ENCODE measurements around the gene LILRB2. TPM values are rescaled to one million over a fixed set of nuclear protein-coding genes. Genes with fewer than 3 reads are reported as not detected.
"Not testable (repeated sequence)": the region's sequence is repeated elsewhere in the genome, so short reads cannot be mapped to it uniquely, and the experiment has no call there.

Gene LILRB2
- total RNA-seq, 1 experiment from 2014 or later, result not detected

DNA sequence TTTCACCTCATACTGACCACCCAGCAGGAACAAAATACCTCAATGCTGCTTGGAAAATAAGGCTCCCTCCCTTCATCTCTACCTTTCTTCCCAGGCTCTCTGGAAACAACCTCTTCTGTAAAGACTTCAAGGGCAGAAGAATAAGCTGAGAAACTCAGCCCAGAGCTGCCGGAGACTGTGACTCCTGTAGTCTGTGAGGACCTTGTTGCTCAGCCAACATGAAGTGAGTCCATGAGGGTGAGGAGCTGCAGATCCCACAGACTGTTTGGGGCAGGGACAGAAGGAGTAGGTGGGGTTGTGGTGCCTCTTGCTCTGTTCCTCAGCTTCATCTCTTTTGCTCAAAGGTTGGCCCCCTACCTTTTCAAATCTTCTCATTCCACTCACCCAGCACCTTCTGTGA lies 24.2 kb upstream of the LILRB2 start:
- no peak for DNase-seq (ENCODE audit: low spot score)

DNA sequence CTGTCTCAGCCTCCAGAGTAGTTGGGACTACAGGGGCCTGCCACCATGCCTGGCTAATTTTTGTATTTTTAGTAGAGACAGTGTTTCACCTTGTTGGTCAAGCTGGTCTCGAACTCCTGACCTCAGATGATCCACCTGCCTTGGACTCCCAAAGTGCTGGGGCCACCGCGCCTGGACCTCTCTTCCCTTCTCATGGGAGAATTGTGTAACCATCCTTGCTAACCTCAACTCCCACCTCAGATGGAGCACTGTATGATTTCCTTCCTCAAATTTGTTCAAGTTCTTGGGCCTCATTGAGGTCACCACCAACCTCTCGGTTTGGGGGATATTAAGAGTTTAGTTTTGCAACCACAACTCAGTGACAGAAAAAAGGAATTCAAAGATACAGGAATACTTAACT lies 21.3 kb upstream of the LILRB2 start:
- DNase-seq (ENCODE audit: low spot score), result no peak

- no peak for DNase-seq (ENCODE audit: low spot score)
Observed at GRCh38 chr19:54299515-54299914, 18.6 kb upstream of the LILRB2 start.

DNA sequence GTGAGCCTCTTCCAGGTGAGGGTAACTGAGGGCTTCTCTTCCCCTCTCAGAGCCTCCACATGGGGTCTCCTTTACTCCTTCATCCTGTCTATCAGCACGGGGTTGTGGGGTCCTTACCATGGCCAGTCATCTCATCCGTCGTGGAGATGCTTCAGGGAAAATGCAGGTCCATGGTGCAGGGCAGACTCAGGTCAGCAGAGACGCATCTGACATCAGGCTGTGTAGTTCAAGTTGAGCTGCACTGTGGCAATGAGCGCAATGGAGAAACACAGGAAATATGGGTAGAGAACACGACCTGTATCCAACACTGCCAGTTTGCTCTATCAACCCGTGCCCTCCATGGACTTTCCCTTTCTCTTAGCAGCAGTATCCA lies 18.2 kb upstream of the LILRB2 start:
- no peak for DNase-seq (ENCODE audit: low spot score)

- DNase-seq (ENCODE audit: low spot score), result no peak
Observed at GRCh38 chr19:54298357-54299125, 17.6 kb upstream of the LILRB2 start.

GRCh38 chr19:54297759-54298305 lies 16.9 kb upstream of the LILRB2 start:
- DNase-seq (ENCODE audit: low spot score), result peak; percentile 53

GRCh38 chr19:54294539-54294938 lies 13.6 kb upstream of the LILRB2 start:
- DNase-seq (ENCODE audit: low spot score), result no peak

DNA sequence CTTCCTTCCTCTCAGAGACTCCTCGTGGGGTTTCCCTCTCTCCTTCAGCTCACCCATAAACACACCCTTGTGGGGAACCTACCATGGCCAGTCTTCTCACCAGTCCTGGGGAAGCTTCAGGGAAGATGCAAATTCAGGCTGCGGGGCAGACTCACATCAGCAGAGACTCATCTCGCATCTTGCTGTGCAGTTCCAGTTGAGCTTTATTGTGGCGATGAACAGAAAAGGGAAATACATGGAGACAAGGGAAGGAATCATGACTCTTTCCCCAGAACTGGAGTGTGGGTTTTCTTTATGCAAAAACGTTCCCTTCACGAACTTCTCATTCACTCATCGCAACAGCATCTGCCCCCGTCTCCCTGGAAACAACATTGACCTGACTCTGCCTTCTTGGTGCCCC lies 8.2 kb upstream of the LILRB2 start:
- not testable (repeated sequence) for DNase-seq (ENCODE audit: low spot score)

- no peak for DNase-seq (ENCODE audit: low spot score)
Observed at GRCh38 chr19:54287456-54287855, 6.5 kb upstream of the LILRB2 start.

DNA sequence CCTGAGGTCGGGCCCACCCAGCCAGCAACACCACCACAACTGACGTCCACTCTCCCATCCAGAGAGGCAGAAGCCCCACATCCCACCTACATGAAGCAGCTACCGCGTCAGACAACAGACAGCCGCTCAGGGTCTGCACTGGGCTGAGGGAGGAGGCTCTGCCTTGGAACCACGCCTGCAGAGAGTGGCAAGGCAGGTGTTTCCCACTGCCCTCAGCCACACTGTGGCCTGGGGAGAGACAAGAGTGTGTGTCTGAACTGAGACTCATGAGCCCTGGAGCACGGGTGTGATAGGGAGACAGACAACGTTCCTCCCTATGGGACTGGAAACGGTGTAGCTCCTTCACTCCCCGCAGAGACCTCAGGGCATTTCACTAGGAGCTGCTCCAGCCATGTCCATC lies 5.4 kb upstream of the LILRB2 start:
- not testable (repeated sequence) for DNase-seq (ENCODE audit: low spot score)

- DNase-seq (ENCODE audit: low spot score), result not testable (repeated sequence)
Observed at GRCh38 chr19:54285427-54286056, 4.6 kb upstream of the LILRB2 start.

DNA sequence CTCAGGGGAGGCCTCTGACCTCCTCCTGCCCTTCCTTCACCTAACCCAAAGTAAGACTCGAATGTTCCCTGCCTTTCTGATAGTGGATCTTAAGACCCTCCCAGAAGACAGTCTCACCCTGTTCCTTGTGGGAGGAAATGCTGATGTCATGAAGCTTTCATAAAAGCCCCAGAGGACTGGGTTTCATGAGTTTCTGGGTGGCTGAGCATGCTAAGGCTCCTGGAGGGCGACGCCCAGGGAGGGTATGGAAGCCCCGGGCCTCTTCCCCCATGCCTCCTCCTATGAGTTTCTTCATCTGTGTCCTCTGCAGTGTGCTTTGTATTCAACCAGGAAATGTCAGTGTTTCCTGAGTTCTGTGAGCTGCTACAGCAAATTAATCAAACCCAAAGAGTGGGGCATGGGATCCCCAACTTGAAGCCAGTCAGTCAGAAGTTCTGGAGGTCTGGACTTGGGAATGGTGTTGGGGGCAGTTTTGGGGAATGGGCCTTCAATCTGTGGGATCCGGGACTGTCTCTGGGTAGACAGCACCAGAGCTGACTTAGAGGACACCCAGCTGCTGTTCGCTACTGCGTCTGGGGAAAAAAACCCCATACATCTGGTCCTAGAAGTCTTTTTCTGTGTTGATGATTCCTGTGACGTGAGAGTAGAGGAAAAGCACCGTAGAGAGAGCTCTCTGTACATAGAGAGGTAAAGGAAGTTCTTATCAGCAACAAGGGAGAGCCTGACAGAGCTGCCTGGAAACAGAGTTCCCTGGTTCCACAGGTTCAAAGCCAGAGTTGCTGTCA lies 2.0 kb upstream of the LILRB2 start:
- no peak for DNase-seq (ENCODE audit: low spot score)

DNA sequence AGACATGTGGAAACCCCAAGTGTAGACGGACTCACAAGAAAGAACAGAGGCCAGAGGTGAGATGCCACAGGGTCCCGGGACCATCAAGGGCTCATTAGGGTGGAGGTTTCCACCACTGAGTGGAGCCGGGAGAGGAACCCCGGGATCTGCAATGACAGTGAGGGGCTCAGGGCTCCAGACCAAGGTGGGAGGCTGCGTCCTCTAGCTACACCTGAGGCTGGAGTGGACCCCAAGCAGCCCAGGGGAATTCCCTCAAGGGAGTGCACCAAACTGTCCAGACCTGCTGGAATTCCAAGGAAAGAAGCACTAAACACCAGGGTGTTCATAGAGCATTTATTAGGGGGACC lies 792 bp upstream of the LILRB2 start:
- not testable (repeated sequence) for DNase-seq (ENCODE audit: low spot score)

- not testable (repeated sequence) for DNase-seq (ENCODE audit: low spot score)
Observed at GRCh38 chr19:54280441-54280840, 469 bp downstream of the LILRB2 start.

DNA sequence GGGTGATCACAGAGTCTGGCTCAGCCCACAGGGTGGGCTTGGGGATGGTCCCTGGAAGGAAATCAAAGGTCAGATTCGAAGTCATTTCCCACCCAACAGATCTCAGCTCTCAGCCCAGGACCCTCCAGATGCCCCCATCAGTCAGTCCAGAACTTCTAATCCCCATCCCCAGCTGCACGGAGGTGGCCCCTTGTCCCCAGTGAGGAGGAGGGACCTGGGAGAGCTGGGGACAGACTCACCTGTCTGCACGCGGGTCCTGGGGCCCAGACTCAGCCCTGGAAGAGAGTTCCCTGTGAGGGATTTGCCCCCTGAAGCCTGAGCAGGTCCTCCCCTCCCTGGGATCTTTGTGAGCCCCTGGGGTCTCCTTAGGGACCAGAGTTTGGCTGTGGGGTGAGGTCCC lies 885 bp downstream of the LILRB2 start:
- DNase-seq (ENCODE audit: low spot score), result not testable (repeated sequence)

DNA sequence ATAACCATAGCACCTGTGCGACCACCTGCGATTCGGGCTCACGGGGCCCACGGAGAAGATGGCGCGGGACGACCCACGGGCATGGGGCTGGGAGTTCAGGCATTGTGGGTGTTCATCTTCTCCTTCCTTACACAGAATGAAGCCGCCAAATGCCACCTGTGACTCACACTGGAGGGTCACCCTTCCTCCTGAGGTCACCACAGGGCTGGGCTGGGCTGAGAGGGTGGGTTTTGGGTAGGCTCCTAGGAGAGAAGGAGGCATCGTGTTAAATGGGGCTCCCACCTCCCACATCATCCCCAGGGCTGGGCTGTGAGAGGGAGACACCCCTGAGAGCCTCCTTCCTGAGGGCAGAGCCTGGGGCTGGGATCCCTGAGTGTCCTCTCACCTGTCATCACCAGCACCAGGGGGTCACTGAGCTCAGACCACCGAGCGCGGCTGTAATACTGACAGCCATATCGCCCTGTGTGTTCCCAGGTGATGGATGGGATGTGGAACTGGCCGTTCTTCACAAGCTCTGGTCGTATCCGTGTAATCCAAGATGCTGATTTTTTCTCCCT lies 1.4 kb downstream of the LILRB2 start:
- no peak for DNase-seq (ENCODE audit: low spot score)

- not testable (repeated sequence) for DNase-seq (ENCODE audit: low spot score)
Observed at GRCh38 chr19:54278571-54279195, 2.2 kb downstream of the LILRB2 start.

DNA sequence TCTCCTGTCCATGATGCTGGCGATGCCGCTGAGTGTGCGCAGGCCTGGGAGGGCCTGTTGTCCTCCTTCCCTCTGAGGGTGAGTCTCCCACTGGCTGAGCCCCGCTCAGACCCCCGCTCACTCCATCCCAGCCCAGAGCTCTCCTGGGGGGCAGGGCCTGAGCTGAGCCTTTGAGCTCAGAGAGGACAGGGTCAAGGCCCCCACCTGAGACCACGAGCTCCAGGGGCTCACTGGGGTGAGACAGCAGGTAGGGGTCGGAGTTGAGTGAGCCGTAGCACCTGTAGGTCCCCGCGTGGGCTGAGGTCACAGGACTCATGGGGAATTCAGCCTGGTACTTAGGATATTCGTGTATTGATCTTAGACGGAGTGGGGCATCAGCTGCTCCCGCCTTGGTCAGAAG lies 2.9 kb downstream of the LILRB2 start:
- not testable (repeated sequence) for DNase-seq (ENCODE audit: low spot score)

- not testable (repeated sequence) for DNase-seq (ENCODE audit: low spot score)
Observed at GRCh38 chr19:54277111-54277615, 3.7 kb downstream of the LILRB2 start.

DNA sequence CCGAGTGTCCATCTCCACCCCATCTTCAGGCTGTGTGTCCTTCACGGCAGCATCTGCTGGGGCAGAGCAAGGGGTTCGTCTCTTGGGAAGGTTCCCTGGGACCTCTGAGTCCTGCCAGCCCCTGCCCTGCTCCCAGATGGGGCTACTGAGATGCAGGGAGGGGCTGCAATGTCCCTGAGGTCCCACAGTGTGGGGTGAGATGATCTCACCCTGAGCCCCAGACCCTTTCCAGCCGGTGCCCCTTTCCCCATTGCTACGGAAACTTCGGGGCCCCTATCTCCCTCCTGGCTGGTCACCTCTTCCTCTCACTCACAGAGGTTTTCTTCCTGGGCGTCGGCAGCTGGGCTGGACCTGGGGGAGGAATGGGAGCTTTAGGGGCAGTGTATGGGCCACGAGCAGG lies 5.0 kb downstream of the LILRB2 start:
- no peak for DNase-seq (ENCODE audit: low spot score)

DNA sequence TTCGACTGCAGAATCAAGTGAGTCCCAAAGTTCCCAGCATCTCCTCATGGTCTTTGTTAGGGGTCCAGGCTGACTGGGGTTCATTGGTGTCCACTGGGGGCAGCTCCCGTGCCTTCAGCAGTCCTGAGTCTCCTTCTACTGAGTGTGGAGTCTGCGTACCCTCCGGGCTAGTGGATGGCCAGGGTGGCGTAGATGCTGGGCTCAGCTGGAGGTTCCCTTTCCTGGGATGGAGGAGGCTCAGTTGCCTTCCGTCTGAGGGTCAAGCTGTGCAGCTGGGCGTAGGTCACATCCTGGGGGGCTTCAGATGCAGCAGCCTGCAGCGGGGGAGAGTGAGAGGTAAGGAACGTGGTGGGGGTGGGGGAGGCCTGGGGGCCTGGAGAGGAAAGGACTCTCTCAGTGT lies 6.4 kb downstream of the LILRB2 start:
- DNase-seq (ENCODE audit: low spot score), result not testable (repeated sequence)

All from HT-29 (cell line).